KMS-11 (cell line): ENCODE data around the gene ZNF689.

Experiments used
- H2AFZ ChIP-seq: fragments of 200-600 bp; sonication (generic); 2 replicates; pipeline ENCODE4 v1.6.1; 2016; ENCODE audit warnings: antibody characterized with exemption, mixed run types, low read depth
- H3K27ac ChIP-seq: fragments of 200-600 bp; sonication (generic); 2 replicates; pipeline ENCODE4 v1.6.1; 2016; ENCODE audit warnings: mild to moderate bottlenecking, mixed run types
- H3K27me3 ChIP-seq: fragments of 200-600 bp; sonication (generic); 2 replicates; pipeline ENCODE4 v1.6.1; 2017; ENCODE audit warnings: mild to moderate bottlenecking, low read depth, mixed run types, moderate library complexity; ENCODE audit not compliant: insufficient read depth
- H3K36me3 ChIP-seq: fragments of 200-600 bp; sonication (generic); 2 replicates; pipeline ENCODE4 v1.6.1; 2017; ENCODE audit warnings: mild to moderate bottlenecking, mixed run types; ENCODE audit not compliant: insufficient read depth
- H3K4me1 ChIP-seq: fragments of 200-600 bp; sonication (generic); 2 replicates; pipeline ENCODE4 v1.6.1; 2016; ENCODE audit warnings: mild to moderate bottlenecking, low read depth, mixed run types; ENCODE audit not compliant: poor library complexity, severe bottlenecking
- H3K4me2 ChIP-seq: fragments of 200-600 bp; sonication (generic); 2 replicates; pipeline ENCODE4 v1.7.0; 2016; ENCODE audit warnings: mild to moderate bottlenecking, mixed run types
- H3K4me3 ChIP-seq: fragments of 200-600 bp; sonication (generic); IDR thresholded peaks from 2 replicates; pipeline ENCODE4 v1.6.1; 2017; ENCODE audit warnings: low read depth, low read length, mixed read lengths; ENCODE audit not compliant: insufficient read depth
- H3K79me2 ChIP-seq: fragments of 200-600 bp; sonication (generic); 2 replicates; pipeline ENCODE4 v1.6.1; 2016; ENCODE audit warnings: low read depth, mixed run types; ENCODE audit not compliant: insufficient read depth
- H3K9ac ChIP-seq: fragments of 200-600 bp; sonication (generic); 2 replicates; pipeline ENCODE4 v1.6.1; 2016; ENCODE audit warnings: mild to moderate bottlenecking, mixed run types
- H4K20me1 ChIP-seq: fragments of 200-600 bp; sonication (generic); 2 replicates; pipeline ENCODE4 v1.6.1; 2016; ENCODE audit warnings: mild to moderate bottlenecking, mixed run types; ENCODE audit not compliant: insufficient read depth
- TF ChIP-seq, protein P1 (sequence below): fragments of 200-600 bp; sonication (generic); conservative IDR thresholded peaks from 2 replicates; pipeline ENCODE4 v1.6.1; 2017; ENCODE audit warnings: low read depth, mild to moderate bottlenecking, antibody characterized with exemption, low read length, moderate library complexity, mixed read lengths

Gene ZNF689

DNA sequence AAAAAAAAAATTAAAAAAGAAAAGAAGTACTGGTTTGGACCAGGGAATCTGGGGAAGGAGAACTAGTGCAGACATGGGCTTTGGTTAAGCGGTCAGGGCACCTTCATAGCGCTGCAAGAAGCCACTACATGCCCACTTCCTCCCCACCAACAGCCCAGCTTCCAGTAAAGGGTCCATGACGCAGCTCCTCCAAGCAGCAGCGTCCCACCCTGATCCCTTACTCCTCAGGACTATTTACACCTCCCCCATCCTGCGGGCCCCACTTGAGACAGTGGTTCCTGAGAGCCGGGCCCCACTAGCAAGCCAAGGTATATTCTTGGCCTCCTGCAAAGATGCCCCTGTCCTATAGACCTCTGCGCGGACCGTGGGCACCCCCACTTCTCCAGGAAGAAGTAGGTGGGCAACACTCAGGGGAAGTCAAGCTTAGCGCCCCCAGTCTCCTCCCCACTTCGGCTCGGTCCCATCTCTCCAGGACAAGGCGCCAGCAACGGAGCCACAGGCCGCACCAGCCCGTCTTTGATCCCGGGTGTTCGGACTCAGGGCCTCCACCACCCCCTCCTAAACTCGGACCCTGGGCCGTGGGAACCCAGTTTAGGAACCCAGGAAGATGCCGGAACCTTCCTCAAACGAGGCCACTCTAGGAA, 39.7 kb upstream of the ZNF689 start:
- no peaks in the 10 kb centered on the region for H3K27me3 ChIP-seq
- H3K4me2 ChIP-seq: peak overlapping the region; percentile 7; the same call in 1 of the 2 replicates
- no peaks in the 10 kb centered on the region for H3K36me3 ChIP-seq
- H3K9ac ChIP-seq: peak overlapping the region; percentile 84; the same call in 1 of the 2 replicates
- peaks cover 55% of the 10 kb centered on the region for H3K4me1 ChIP-seq
- no peak overlapping the region for H3K4me3 ChIP-seq
- H4K20me1 ChIP-seq: no peaks in the 10 kb centered on the region
- peak overlapping the region; percentile 74; the same call in 1 of the 2 replicates for H3K27ac ChIP-seq
- TF ChIP-seq, protein P1, sequence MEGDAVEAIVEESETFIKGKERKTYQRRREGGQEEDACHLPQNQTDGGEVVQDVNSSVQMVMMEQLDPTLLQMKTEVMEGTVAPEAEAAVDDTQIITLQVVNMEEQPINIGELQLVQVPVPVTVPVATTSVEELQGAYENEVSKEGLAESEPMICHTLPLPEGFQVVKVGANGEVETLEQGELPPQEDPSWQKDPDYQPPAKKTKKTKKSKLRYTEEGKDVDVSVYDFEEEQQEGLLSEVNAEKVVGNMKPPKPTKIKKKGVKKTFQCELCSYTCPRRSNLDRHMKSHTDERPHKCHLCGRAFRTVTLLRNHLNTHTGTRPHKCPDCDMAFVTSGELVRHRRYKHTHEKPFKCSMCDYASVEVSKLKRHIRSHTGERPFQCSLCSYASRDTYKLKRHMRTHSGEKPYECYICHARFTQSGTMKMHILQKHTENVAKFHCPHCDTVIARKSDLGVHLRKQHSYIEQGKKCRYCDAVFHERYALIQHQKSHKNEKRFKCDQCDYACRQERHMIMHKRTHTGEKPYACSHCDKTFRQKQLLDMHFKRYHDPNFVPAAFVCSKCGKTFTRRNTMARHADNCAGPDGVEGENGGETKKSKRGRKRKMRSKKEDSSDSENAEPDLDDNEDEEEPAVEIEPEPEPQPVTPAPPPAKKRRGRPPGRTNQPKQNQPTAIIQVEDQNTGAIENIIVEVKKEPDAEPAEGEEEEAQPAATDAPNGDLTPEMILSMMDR: no peak
- H3K79me2 ChIP-seq: no peaks in the 10 kb centered on the region
- peak overlapping the region; percentile 80 for H2AFZ ChIP-seq

- TF ChIP-seq, protein P1: no peak
- H3K9ac ChIP-seq: no peak overlapping the region; the same call in 1 of the 2 replicates
Measured at GRCh38 chr16:30647274-30647571, 37.0 kb upstream of the ZNF689 start.

DNA sequence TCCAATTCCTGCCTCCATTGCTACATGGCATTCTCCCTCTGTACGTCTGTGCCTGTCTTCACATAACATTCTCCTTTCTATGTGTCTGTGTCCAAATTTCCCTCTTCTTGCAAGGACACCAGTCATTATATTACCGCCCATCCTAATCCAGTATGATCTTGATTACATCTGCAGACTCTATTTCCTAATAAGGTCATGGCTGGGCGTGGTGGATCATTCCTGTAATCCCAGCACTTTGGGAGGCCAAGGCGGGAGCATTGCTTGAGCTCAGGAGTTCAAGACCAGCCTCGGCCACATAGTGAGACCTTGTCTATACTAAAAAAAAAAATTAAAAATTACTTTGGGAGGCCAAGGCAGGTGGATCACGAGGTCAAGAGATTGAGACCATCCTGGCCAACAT, 35.5 kb upstream of the ZNF689 start:
- H3K79me2 ChIP-seq: no peaks in the 10 kb centered on the region
- no peak overlapping the region for H3K4me3 ChIP-seq
- H3K27ac ChIP-seq: no peak overlapping the region
- H4K20me1 ChIP-seq: no peaks in the 10 kb centered on the region
- H3K36me3 ChIP-seq: no peaks in the 10 kb centered on the region
- H3K4me1 ChIP-seq: peaks cover 56% of the 10 kb centered on the region
- no peak overlapping the region; the same call in 1 of the 2 replicates for H3K4me2 ChIP-seq
- H3K27me3 ChIP-seq: no peaks in the 10 kb centered on the region
- H2AFZ ChIP-seq: no peak overlapping the region
- TF ChIP-seq, protein P1: no peak
- H3K9ac ChIP-seq: no peak overlapping the region

More at GRCh38 chr16:30647274-30647571, 37.0 kb upstream of the ZNF689 start:
- H2AFZ ChIP-seq: peak overlapping the region; percentile 52; the same call in 1 of the 2 replicates
- H3K36me3 ChIP-seq: no peaks in the 10 kb centered on the region
- peaks cover 61% of the 10 kb centered on the region for H3K4me1 ChIP-seq
- H3K79me2 ChIP-seq: no peaks in the 10 kb centered on the region
- peak overlapping the region; percentile 41; the same call in 1 of the 2 replicates for H3K27ac ChIP-seq
- no peaks in the 10 kb centered on the region for H3K27me3 ChIP-seq
- H4K20me1 ChIP-seq: no peaks in the 10 kb centered on the region
- peak overlapping the region; percentile 53; the same call in 1 of the 2 replicates for H3K4me2 ChIP-seq
- H3K4me3 ChIP-seq: no peak overlapping the region

DNA sequence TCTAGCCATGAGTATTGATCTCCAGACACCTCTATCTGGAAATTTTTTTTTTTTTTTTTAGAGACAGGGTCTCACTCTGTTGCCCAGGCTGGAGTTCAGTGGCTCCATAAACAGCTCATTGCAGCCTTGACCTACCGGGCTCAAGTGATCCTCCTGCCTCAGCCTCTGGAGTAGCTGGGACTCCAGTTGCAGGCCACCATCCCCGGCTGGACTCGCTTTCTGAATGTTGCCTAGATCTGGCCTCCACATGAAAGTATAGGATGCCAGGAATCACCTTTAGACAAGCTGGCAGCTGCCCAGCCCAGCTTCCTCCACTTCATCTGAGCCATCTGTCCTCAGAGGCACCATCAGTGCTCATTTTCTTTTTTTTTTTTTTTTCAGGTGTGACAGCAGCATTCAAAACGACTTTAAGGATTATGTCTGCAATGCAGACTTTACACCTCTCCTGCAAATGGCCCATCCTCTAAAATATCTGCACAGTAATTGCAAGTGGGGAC, 34.2 kb upstream of the ZNF689 start:
- H3K9ac ChIP-seq: no peak overlapping the region
- H3K27me3 ChIP-seq: no peaks in the 10 kb centered on the region
- H2AFZ ChIP-seq: no peak overlapping the region
- H3K4me1 ChIP-seq: peaks cover 51% of the 10 kb centered on the region
- H3K4me2 ChIP-seq: peak overlapping the region; percentile 3; the same call in 1 of the 2 replicates
- no peaks in the 10 kb centered on the region for H3K36me3 ChIP-seq
- H3K4me3 ChIP-seq: no peak overlapping the region
- H4K20me1 ChIP-seq: no peaks in the 10 kb centered on the region
- TF ChIP-seq, protein P1: no peak
- H3K79me2 ChIP-seq: no peaks in the 10 kb centered on the region
- H3K27ac ChIP-seq: no peak overlapping the region
